ENCODE measurements around the gene ESR2.

DNA sequence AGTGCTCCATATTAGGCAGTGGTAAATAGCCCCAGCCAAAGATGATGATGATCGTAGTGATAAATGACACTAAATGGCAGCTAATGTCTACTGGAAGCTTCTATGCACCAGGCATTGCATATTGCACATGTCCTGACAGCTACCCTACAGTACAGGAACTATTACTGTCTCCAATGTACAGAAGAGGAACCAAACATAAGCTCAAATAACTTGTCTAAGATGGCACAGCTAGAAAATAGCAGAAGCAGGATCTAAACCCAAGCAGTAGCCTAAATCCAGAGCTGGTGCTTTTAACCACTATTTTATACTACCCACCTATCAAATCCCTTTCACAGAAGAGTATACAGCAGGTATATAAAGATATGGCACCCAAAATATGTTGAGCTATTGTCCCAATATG lies 28.9 kb downstream of the ESR2 start:
- TF ChIP-seq, protein P1, sequence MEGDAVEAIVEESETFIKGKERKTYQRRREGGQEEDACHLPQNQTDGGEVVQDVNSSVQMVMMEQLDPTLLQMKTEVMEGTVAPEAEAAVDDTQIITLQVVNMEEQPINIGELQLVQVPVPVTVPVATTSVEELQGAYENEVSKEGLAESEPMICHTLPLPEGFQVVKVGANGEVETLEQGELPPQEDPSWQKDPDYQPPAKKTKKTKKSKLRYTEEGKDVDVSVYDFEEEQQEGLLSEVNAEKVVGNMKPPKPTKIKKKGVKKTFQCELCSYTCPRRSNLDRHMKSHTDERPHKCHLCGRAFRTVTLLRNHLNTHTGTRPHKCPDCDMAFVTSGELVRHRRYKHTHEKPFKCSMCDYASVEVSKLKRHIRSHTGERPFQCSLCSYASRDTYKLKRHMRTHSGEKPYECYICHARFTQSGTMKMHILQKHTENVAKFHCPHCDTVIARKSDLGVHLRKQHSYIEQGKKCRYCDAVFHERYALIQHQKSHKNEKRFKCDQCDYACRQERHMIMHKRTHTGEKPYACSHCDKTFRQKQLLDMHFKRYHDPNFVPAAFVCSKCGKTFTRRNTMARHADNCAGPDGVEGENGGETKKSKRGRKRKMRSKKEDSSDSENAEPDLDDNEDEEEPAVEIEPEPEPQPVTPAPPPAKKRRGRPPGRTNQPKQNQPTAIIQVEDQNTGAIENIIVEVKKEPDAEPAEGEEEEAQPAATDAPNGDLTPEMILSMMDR (IDR thresholded peaks at IDR 0.05): no peak
- TF ChIP-seq POLR2AphosphoS5 (IDR thresholded peaks at IDR 0.05; ENCODE audit: insufficient read depth in 1 of 2, low read depth in 1 of 2): no peak
